ENCODE measurements around the gene IGFL2.

- TF ChIP-seq CTCF (IDR thresholded peaks at IDR 0.05; ENCODE audit: insufficient read depth, low read depth, low read length): no peak
- TF ChIP-seq EZH2 (IDR thresholded peaks at IDR 0.05; ENCODE audit: insufficient read depth, low read length): no peak
Observed at GRCh38 chr19:46100344-46100743, 47.7 kb upstream of the IGFL2 start.

Measured in astrocyte (in vitro differentiated cells and primary cell).